SK-N-SH (cell line): Measurements from ENCODE around the gene PCDHGB4.

ENCODE experiments used
- EP300 ChIP-seq, 2 experiments: IDR thresholded peaks; 2 replicates each; pipeline versions ENCODE4 v1.4.0 to v1.6.1; 2012; ENCODE audit warnings: borderline replicate concordance in 1 of 2, low read depth in 1 of 2, low read length in 1 of 2
- REST ChIP-seq: IDR thresholded peaks from 2 replicates; pipeline ENCODE4 v1.6.1; 2012; ENCODE audit warnings: mild to moderate bottlenecking, low read depth, low read length, moderate library complexity
- TCF12 ChIP-seq: IDR thresholded peaks from 2 replicates; pipeline ENCODE4 v1.4.0; 2012
- TF ChIP-seq, protein P1 (sequence below): IDR thresholded peaks from 2 replicates; pipeline ENCODE4 v1.4.0; 2012; ENCODE audit warnings: low read depth, borderline replicate concordance
- TF ChIP-seq, protein P2 (sequence below): fragments of 200-600 bp; sonication (generic); IDR thresholded peaks from 2 replicates; pipeline ENCODE4 v1.6.1; 2017; ENCODE audit warnings: antibody characterized with exemption, mild to moderate bottlenecking, moderate library complexity

- TF ChIP-seq EP300 (IDR thresholded peaks at IDR 0.05; ENCODE audit: borderline replicate concordance in 1 of 2, low read depth in 1 of 2, low read length in 1 of 2) (no peak), TCF12 (no peak), REST (no peak)
- TF ChIP-seq, protein P1, sequence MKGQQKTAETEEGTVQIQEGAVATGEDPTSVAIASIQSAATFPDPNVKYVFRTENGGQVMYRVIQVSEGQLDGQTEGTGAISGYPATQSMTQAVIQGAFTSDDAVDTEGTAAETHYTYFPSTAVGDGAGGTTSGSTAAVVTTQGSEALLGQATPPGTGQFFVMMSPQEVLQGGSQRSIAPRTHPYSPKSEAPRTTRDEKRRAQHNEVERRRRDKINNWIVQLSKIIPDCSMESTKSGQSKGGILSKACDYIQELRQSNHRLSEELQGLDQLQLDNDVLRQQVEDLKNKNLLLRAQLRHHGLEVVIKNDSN, result no peak
- TF ChIP-seq, protein P2, sequence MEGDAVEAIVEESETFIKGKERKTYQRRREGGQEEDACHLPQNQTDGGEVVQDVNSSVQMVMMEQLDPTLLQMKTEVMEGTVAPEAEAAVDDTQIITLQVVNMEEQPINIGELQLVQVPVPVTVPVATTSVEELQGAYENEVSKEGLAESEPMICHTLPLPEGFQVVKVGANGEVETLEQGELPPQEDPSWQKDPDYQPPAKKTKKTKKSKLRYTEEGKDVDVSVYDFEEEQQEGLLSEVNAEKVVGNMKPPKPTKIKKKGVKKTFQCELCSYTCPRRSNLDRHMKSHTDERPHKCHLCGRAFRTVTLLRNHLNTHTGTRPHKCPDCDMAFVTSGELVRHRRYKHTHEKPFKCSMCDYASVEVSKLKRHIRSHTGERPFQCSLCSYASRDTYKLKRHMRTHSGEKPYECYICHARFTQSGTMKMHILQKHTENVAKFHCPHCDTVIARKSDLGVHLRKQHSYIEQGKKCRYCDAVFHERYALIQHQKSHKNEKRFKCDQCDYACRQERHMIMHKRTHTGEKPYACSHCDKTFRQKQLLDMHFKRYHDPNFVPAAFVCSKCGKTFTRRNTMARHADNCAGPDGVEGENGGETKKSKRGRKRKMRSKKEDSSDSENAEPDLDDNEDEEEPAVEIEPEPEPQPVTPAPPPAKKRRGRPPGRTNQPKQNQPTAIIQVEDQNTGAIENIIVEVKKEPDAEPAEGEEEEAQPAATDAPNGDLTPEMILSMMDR, result no peak
Observed at GRCh38 chr5:141420855-141421488, 33.5 kb downstream of the PCDHGB4 start, which contains the start of gene PCDHGA11.
